Measurements from ENCODE around the gene MOCS1. TPM values are rescaled to one million over a fixed set of nuclear protein-coding genes. Genes with fewer than 3 reads are reported as not detected.

MOCS1 gene
- 14.9 and 15.1 TPM in 2 replicates for total RNA-seq
- long read RNA-seq, transcript MOCS1-203 (11 exons, 3,358 nt): major isoform, 13 of 25 reads
- long read RNA-seq, partial matches to known transcripts: 2 of 25 reads
- long read RNA-seq, other reads (novel, unspliced or antisense): 7 of 25 reads

GRCh38 chr6:39934131-39934757 lies at the start of gene MOCS1:
Gene MOCS1 (minus strand): TSS chr6:39934462. CDS start chr6:39934417, 45 bp downstream.
- H3K27me3 Mint-ChIP-seq (ENCODE audit: unreplicated experiment): no peaks in the 10 kb centered on the region
- H3K27ac Mint-ChIP-seq (ENCODE audit: unreplicated experiment): peak within 1 kb of the TSS; percentile 1
- H3K4me1 Mint-ChIP-seq (ENCODE audit: unreplicated experiment): peaks cover 52% of the 10 kb centered on the region
- peak; percentile 87 for DNase-seq (ENCODE audit: extremely low spot score, unreplicated experiment)
- H3K36me3 Mint-ChIP-seq (ENCODE audit: unreplicated experiment): no peaks in the 10 kb centered on the region
- no peak for TF ChIP-seq CTCF (IDR thresholded peaks at IDR 0.05)
- peak within 1 kb of the TSS; percentile 84 for H3K4me3 Mint-ChIP-seq (ENCODE audit: unreplicated experiment)
- no peaks in the 10 kb centered on the region for H3K9me3 Mint-ChIP-seq (ENCODE audit: unreplicated experiment)

DNA sequence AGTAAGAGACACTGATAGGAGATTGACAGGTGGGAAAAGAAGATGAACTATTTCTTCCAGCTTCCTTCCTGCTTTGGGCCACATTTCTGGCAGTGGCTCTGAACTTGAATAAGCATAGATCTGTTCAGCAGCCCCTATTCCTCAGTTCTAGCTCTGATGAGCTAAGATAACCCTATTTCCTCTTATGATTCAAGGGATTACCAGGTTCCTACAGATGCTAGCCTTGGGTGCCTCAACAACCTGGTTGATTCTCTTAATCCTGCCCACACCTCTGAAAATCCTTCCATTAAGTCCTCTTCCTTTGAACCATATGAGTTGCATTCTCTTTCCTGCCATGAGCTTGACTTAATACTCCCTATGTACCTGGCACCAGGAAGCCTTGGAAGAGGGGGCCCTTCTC lies 49.8 kb upstream of the MOCS1 start:
- Mint-ChIP-seq H3K27me3 (ENCODE audit: unreplicated experiment) (peaks cover 8% of the 10 kb centered on the region), H3K36me3 (ENCODE audit: unreplicated experiment) (no peaks in the 10 kb centered on the region), H3K9me3 (ENCODE audit: unreplicated experiment) (no peaks in the 10 kb centered on the region), H3K4me3 (ENCODE audit: unreplicated experiment) (no peak overlapping the region), H3K4me1 (ENCODE audit: unreplicated experiment) (peaks cover 3% of the 10 kb centered on the region), H3K27ac (ENCODE audit: unreplicated experiment) (no peak overlapping the region)
- DNase-seq (ENCODE audit: extremely low spot score, unreplicated experiment): no peak
- TF ChIP-seq CTCF (IDR thresholded peaks at IDR 0.05): no peak

DNA sequence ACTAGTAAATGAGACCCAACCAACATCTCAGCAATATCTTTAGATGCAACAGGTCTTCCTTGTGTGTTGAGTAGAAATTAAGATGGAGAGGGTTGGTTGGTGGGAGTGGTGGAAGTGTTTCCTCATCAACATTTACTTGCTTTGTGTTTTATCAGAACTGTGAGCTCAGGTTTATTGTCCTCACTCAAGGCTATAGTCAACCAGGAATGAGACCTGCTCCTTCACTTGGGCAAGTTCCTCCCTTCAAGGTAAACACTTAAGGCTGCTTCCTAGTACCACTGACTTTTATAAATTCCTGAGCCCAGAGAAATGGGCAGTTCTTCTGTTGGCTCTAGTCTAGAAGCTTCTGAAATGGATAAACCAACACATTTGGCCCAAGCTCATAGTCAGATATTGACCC lies 48.9 kb upstream of the MOCS1 start:
- no peak for TF ChIP-seq CTCF (IDR thresholded peaks at IDR 0.05)
- DNase-seq (ENCODE audit: extremely low spot score, unreplicated experiment): no peak
- H3K4me1 Mint-ChIP-seq (ENCODE audit: unreplicated experiment): peaks cover 3% of the 10 kb centered on the region
- no peaks in the 10 kb centered on the region for H3K9me3 Mint-ChIP-seq (ENCODE audit: unreplicated experiment)
- no peak overlapping the region for H3K27ac Mint-ChIP-seq (ENCODE audit: unreplicated experiment)
- H3K36me3 Mint-ChIP-seq (ENCODE audit: unreplicated experiment): no peaks in the 10 kb centered on the region
- H3K4me3 Mint-ChIP-seq (ENCODE audit: unreplicated experiment): no peak overlapping the region
- H3K27me3 Mint-ChIP-seq (ENCODE audit: unreplicated experiment): peaks cover 8% of the 10 kb centered on the region

DNA sequence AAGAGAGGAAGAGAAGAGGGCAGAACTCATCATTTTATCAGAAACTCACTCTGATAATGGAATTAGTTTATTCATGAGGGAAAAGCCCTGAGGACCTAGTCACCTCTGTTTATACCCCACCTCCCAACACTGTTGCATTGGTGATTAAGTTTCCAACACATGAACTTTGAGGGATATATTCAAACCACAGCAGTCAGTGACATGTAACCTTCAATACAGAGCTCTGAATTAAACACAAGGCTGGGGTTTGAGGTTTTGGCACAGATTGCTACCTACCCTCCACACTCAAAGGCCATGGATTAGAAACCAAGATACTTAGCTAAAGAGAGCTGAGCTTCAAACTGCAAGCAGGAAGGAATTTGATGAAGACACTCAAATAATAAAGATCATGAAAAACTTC lies 48.5 kb upstream of the MOCS1 start:
- Mint-ChIP-seq H3K9me3 (ENCODE audit: unreplicated experiment) (no peaks in the 10 kb centered on the region), H3K27ac (ENCODE audit: unreplicated experiment) (no peak overlapping the region), H3K4me3 (ENCODE audit: unreplicated experiment) (no peak overlapping the region), H3K27me3 (ENCODE audit: unreplicated experiment) (peaks cover 8% of the 10 kb centered on the region), H3K36me3 (ENCODE audit: unreplicated experiment) (no peaks in the 10 kb centered on the region), H3K4me1 (ENCODE audit: unreplicated experiment) (peaks cover 3% of the 10 kb centered on the region)
- DNase-seq (ENCODE audit: extremely low spot score, unreplicated experiment): no peak
- no peak for TF ChIP-seq CTCF (IDR thresholded peaks at IDR 0.05)

GRCh38 chr6:39980839-39981580 lies 46.7 kb upstream of the MOCS1 start:
- no peak overlapping the region for H3K27ac Mint-ChIP-seq (ENCODE audit: unreplicated experiment)
- peak; percentile 57 for TF ChIP-seq CTCF (IDR thresholded peaks at IDR 0.05)
- no peak overlapping the region for H3K4me3 Mint-ChIP-seq (ENCODE audit: unreplicated experiment)
- peaks cover 3% of the 10 kb centered on the region for H3K4me1 Mint-ChIP-seq (ENCODE audit: unreplicated experiment)
- H3K27me3 Mint-ChIP-seq (ENCODE audit: unreplicated experiment): peaks cover 8% of the 10 kb centered on the region
- no peak for DNase-seq (ENCODE audit: extremely low spot score, unreplicated experiment)
- H3K9me3 Mint-ChIP-seq (ENCODE audit: unreplicated experiment): no peaks in the 10 kb centered on the region
- H3K36me3 Mint-ChIP-seq (ENCODE audit: unreplicated experiment): no peaks in the 10 kb centered on the region
